HCT116 (cell line): ENCODE data around the gene GP1BA. TPM values are rescaled to one million over a fixed set of nuclear protein-coding genes. Genes with fewer than 3 reads are reported as not detected.

Experiments used
- ATAC-seq: fragments of 200-7000 bp; cut with Tn5 transposase; 2 replicates; pipeline ENCODE4 v1.9.1; 2020; ENCODE audit warnings: mild to moderate bottlenecking, moderate library complexity
- BruUV-seq: library from RNA; stranded (reverse); fragments of 400-500 nt; replicated peaks from 2 replicates; lab custom pipeline; 2021; lab: Mats Ljungman, UMichigan
- CTCF ChIA-PET: fragments of 300-600 bp; sonication (Branson Sonifier 250); formaldehyde crosslinking; loops from one replicate; lab custom pipeline; 2021; ENCODE audit warnings: antibody characterized with exemption; lab: Charles Lee
- POLR2A ChIA-PET: fragments of 300-600, 350-600 bp; sonication (Branson Sonifier 250); formaldehyde crosslinking; loops from one replicate; lab custom pipeline; 2021; ENCODE audit warnings: antibody characterized with exemption; lab: Charles Lee
- RAD21 ChIA-PET, 2 experiments: fragments of 300-600 bp; sonication (Branson Sonifier 250); formaldehyde crosslinking; loops; one replicate each; lab custom pipeline; 2023; ENCODE audit warnings: low total read pairs in 2 of 2; ENCODE audit not compliant: uncharacterized antibody in 2 of 2, unreplicated experiment in 2 of 2, low non-redundant PET in 1 of 2; lab: Charles Lee
- DNase-seq: peaks from one replicate; pipeline ENCODE4 v3.0.0-alpha.2; 2010; ENCODE audit warnings: low read depth, low spot score
- H2AFZ ChIP-seq: fragments of 200-600 bp; shearing (Covaris generic), sonication (generic); 2 replicates; pipeline ENCODE4 v1.6.1; 2017; ENCODE audit warnings: low read depth, mixed run types, mixed read lengths, antibody characterized with exemption, low read length; ENCODE audit not compliant: poor library complexity, severe bottlenecking
- H3K27ac ChIP-seq: 2 replicates; pipeline ENCODE4 v1.5.1; 2012; ENCODE audit warnings: low read depth, low read length
- H3K27me3 ChIP-seq: fragments of 200-600 bp; sonication (generic); 2 replicates; pipeline ENCODE4 v1.6.1; 2016; ENCODE audit warnings: mixed run types, low read length, mixed read lengths; ENCODE audit not compliant: insufficient read depth
- H3K36me3 ChIP-seq, 2 experiments: fragments of 200-500 bp in 1 of 2; fragments of 200-600 bp in 1 of 2; sonication (Bioruptor generic) in 1 of 2; sonication (generic) in 1 of 2; 2 replicates each; pipeline versions ENCODE4 v1.5.1 to v1.6.1; 2014 to 2016; ENCODE audit warnings: low read length in 2 of 2, inconsistent platforms in 1 of 2, mixed read lengths in 1 of 2, mixed run types in 1 of 2; ENCODE audit not compliant: insufficient read depth in 2 of 2, control insufficient read depth in 1 of 2
- H3K4me1 ChIP-seq, 2 experiments: fragments of 200-600 bp in 1 of 2; sonication (generic) in 1 of 2; 2 replicates each; pipeline versions ENCODE4 v1.5.1 to v1.6.1; 2012 to 2017; ENCODE audit warnings: low read length in 2 of 2, inconsistent platforms in 1 of 2, mild to moderate bottlenecking in 1 of 2, mixed read lengths in 1 of 2, mixed run types in 1 of 2, moderate library complexity in 1 of 2; ENCODE audit not compliant: insufficient read depth in 2 of 2, control insufficient read depth in 1 of 2
- H3K4me2 ChIP-seq: fragments of 200-600 bp; sonication (generic); 2 replicates; pipeline ENCODE4 v1.6.1; 2017; ENCODE audit warnings: mixed run types, low read length, mixed read lengths
- H3K4me3 ChIP-seq, 2 experiments: fragments of 200-600 bp in 1 of 2; sonication (generic) in 1 of 2; replicated peaks in 1 of 2; 2 replicates each; pipeline ENCODE4 v1.5.1; 2011 to 2016; ENCODE audit warnings: low read length in 2 of 2, control low read depth in 1 of 2, low read depth in 1 of 2, mild to moderate bottlenecking in 1 of 2, mixed read lengths in 1 of 2, mixed run types in 1 of 2
- H3K79me2 ChIP-seq: fragments of 200-600 bp; sonication (generic); 2 replicates; pipeline ENCODE4 v1.6.1; 2017; ENCODE audit warnings: mild to moderate bottlenecking, mixed run types, low read length, moderate library complexity, mixed read lengths; ENCODE audit not compliant: insufficient read depth
- H3K9ac ChIP-seq: fragments of 200-600 bp; sonication (generic); 2 replicates; pipeline ENCODE4 v1.6.1; 2016; ENCODE audit warnings: low read length, mixed read lengths
- H3K9me2 ChIP-seq: fragments of 200-600 bp; sonication (generic), shearing (Covaris generic); 2 replicates; pipeline ENCODE4 v1.6.1; 2017; ENCODE audit warnings: mixed run types, mild to moderate bottlenecking, moderate library complexity; ENCODE audit not compliant: insufficient read depth
- H3K9me3 ChIP-seq, 2 experiments: fragments of 200-500 bp in 1 of 2; fragments of 200-600 bp in 1 of 2; sonication (Bioruptor generic) in 1 of 2; sonication (generic) in 1 of 2; 2 replicates each; pipeline ENCODE4 v1.6.1; 2014 to 2017; ENCODE audit warnings: low read length in 2 of 2, mixed read lengths in 2 of 2, inconsistent platforms in 1 of 2, low read depth in 1 of 2, mild to moderate bottlenecking in 1 of 2, mixed run types in 1 of 2, moderate library complexity in 1 of 2; ENCODE audit not compliant: control insufficient read depth in 1 of 2, insufficient read depth in 1 of 2
- H4K20me1 ChIP-seq: fragments of 200-600 bp; sonication (generic), shearing (Covaris generic); 2 replicates; pipeline ENCODE4 v1.6.1; 2017; ENCODE audit warnings: mixed run types, mild to moderate bottlenecking, moderate library complexity; ENCODE audit not compliant: insufficient read depth
- CBX3 ChIP-seq: IDR thresholded peaks from 2 replicates; pipeline ENCODE4 v1.6.1; 2012; ENCODE audit warnings: low read depth
- CEBPB ChIP-seq: IDR thresholded peaks from 2 replicates; pipeline ENCODE4 v1.6.1; 2012; ENCODE audit warnings: low read depth
- ELF1 ChIP-seq: IDR thresholded peaks from 2 replicates; pipeline ENCODE4 v1.6.1; 2012; ENCODE audit warnings: low read depth, borderline replicate concordance
- EZH2 ChIP-seq: fragments of 200-600 bp; sonication (generic); IDR thresholded peaks from 2 replicates; pipeline ENCODE4 v1.6.1; 2017; ENCODE audit warnings: antibody characterized with exemption, mixed run types
- FOSL1 ChIP-seq: IDR thresholded peaks from 2 replicates; pipeline ENCODE4 v1.6.1; 2012; ENCODE audit warnings: low read depth
- JUND ChIP-seq: IDR thresholded peaks from 2 replicates; pipeline ENCODE4 v1.6.1; 2012
- MAX ChIP-seq: IDR thresholded peaks from 2 replicates; pipeline ENCODE4 v1.6.1; 2012
- POLR2A ChIP-seq: IDR thresholded peaks from 2 replicates; pipeline ENCODE4 v1.7.0; 2011; ENCODE audit warnings: borderline replicate concordance; ENCODE audit not compliant: insufficient read depth, insufficient read length; ENCODE audit errors: extremely low read depth
- POLR2AphosphoS5 ChIP-seq: IDR thresholded peaks from 2 replicates; pipeline ENCODE4 v1.6.1; 2011; ENCODE audit warnings: mild to moderate bottlenecking, low read depth, low read length, moderate library complexity
- RAD21 ChIP-seq: IDR thresholded peaks from 2 replicates; pipeline ENCODE4 v1.6.1; 2012; ENCODE audit warnings: low read depth, mild to moderate bottlenecking
- SIN3A ChIP-seq: IDR thresholded peaks from 2 replicates; pipeline ENCODE4 v1.6.1; 2012; ENCODE audit warnings: low read depth
- SP1 ChIP-seq: IDR thresholded peaks from 2 replicates; pipeline ENCODE4 v1.6.1; 2012; ENCODE audit warnings: low read depth
- SRF ChIP-seq: IDR thresholded peaks from 2 replicates; pipeline ENCODE4 v1.6.1; 2012; ENCODE audit warnings: low read depth
- TCF7L2 ChIP-seq: IDR thresholded peaks from 2 replicates; pipeline ENCODE4 v1.7.0; 2011; ENCODE audit warnings: borderline replicate concordance, inconsistent platforms; ENCODE audit not compliant: insufficient read depth, insufficient read length; ENCODE audit errors: extremely low read depth
- YY1 ChIP-seq: IDR thresholded peaks from 2 replicates; pipeline ENCODE4 v1.6.1; 2011; ENCODE audit warnings: low read length, low read depth, moderate library complexity, mild to moderate bottlenecking; ENCODE audit not compliant: insufficient replicate concordance; ENCODE audit errors: extremely low read depth
- ZFX ChIP-seq: fragments of 450-650 bp; IDR thresholded peaks from 2 replicates; pipeline ENCODE4 v1.6.1; 2017
- intact Hi-C: fragments of 100-400 bp; cut with micrococcal nuclease; formaldehyde crosslinking; loops from 2 replicates; pipeline ENCODE4 v1.10.0; 2022
- total RNA-seq: library from RNA; stranded (reverse); gene quantifications from one replicate; pipeline ENCODE4 v1.2.1, GENCODE V29; 2021; ENCODE audit not compliant: unreplicated experiment
- TF ChIP-seq, protein P1 (sequence below): IDR thresholded peaks from 2 replicates; pipeline ENCODE4 v1.6.1; 2011; ENCODE audit warnings: mild to moderate bottlenecking, low read length, moderate library complexity; ENCODE audit not compliant: insufficient replicate concordance; ENCODE audit errors: extremely low read depth
- TF ChIP-seq, protein P2 (sequence below), 3 experiments: fragments of 200-600 bp in 1 of 3; sonication (generic) in 1 of 3; IDR thresholded peaks in 2 of 3; conservative IDR thresholded peaks in 1 of 3; 2 replicates each; pipeline ENCODE4 v1.5.1; 2012 to 2017; ENCODE audit warnings: low read depth in 2 of 3, low read length in 2 of 3, antibody characterized with exemption in 1 of 3, borderline replicate concordance in 1 of 3, control low read depth in 1 of 3, mild to moderate bottlenecking in 1 of 3, mixed read lengths in 1 of 3, mixed run types in 1 of 3, moderate library complexity in 1 of 3; ENCODE audit not compliant: insufficient read depth in 1 of 3
- TF ChIP-seq, protein P3 (sequence below): IDR thresholded peaks from 2 replicates; pipeline ENCODE4 v1.6.1; 2012

The GP1BA gene
- total RNA-seq, 1 experiment from 2014 or later: not detected

DNA sequence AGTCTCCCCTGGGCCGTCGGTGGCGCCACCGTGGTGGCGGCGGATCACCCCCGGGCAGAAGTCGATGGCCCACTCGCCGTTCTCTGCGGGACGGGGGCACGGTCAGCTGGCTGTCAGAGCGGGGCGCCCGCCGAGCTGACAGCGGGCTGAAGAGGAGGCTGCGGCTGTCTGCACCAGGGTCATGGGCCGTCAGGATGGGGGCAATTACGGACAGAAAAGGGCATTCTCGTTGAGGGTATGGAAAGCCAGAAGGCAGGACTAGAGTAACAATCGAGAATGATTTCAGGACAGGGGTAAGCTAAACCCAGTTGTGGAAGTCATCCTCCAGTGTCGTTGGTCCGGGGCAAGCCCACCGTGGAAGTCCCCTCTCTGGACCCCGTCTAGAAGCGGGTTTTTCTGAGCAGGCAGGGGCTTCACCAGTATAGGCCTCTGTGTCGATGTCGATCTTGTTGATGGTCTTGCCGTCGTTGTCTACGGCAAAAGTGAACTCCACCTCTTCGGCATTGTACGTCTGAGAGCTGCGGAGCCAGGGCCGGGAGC is 30.9 kb upstream of the GP1BA start:
- intact Hi-C loops: no loop called here

More for the DNA sequence above, 30.9 kb upstream of the GP1BA start:
- ATAC-seq (no peak), DNase-seq (no peak)
- no peaks in the 10 kb centered on the region for H3K79me2 ChIP-seq
- no peaks in the 10 kb centered on the region for H4K20me1 ChIP-seq
- H3K4me3 ChIP-seq: no peak overlapping the region
- no peaks in the 10 kb centered on the region for H3K9me2 ChIP-seq
- peaks cover 10 to 14% of the 10 kb centered on the region in 2 experiments for H3K4me1 ChIP-seq
- POLR2A ChIA-PET: no interaction called here
- no peak overlapping the region for H3K27ac ChIP-seq
- no peak overlapping the region for H2AFZ ChIP-seq
- no peak overlapping the region for H3K9ac ChIP-seq
- CTCF ChIA-PET: no interaction called here
- RAD21 ChIA-PET: no interaction called here
- H3K36me3 ChIP-seq: peaks cover 0 to 7% of the 10 kb centered on the region in 2 experiments; a peak in 2 of 4 replicates
- TF ChIP-seq RAD21 (no peak), FOSL1 (no peak), ZFX (no peak), YY1 (no peak), SRF (no peak), MAX (no peak), POLR2A (no peak), SIN3A (no peak), EZH2 (no peak), ELF1 (no peak), POLR2AphosphoS5 (no peak), SP1 (no peak), CBX3 (no peak), JUND (no peak), CEBPB (no peak), TCF7L2 (no peak)
- TF ChIP-seq, protein P1, sequence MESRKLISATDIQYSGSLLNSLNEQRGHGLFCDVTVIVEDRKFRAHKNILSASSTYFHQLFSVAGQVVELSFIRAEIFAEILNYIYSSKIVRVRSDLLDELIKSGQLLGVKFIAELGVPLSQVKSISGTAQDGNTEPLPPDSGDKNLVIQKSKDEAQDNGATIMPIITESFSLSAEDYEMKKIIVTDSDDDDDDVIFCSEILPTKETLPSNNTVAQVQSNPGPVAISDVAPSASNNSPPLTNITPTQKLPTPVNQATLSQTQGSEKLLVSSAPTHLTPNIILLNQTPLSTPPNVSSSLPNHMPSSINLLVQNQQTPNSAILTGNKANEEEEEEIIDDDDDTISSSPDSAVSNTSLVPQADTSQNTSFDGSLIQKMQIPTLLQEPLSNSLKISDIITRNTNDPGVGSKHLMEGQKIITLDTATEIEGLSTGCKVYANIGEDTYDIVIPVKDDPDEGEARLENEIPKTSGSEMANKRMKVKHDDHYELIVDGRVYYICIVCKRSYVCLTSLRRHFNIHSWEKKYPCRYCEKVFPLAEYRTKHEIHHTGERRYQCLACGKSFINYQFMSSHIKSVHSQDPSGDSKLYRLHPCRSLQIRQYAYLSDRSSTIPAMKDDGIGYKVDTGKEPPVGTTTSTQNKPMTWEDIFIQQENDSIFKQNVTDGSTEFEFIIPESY: no peak
- TF ChIP-seq, protein P2, sequence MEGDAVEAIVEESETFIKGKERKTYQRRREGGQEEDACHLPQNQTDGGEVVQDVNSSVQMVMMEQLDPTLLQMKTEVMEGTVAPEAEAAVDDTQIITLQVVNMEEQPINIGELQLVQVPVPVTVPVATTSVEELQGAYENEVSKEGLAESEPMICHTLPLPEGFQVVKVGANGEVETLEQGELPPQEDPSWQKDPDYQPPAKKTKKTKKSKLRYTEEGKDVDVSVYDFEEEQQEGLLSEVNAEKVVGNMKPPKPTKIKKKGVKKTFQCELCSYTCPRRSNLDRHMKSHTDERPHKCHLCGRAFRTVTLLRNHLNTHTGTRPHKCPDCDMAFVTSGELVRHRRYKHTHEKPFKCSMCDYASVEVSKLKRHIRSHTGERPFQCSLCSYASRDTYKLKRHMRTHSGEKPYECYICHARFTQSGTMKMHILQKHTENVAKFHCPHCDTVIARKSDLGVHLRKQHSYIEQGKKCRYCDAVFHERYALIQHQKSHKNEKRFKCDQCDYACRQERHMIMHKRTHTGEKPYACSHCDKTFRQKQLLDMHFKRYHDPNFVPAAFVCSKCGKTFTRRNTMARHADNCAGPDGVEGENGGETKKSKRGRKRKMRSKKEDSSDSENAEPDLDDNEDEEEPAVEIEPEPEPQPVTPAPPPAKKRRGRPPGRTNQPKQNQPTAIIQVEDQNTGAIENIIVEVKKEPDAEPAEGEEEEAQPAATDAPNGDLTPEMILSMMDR (IDR thresholded peaks at IDR 0.05 in 2 of 3, conservative IDR thresholded peaks at IDR 0.05 in 1 of 3; ENCODE audit: borderline replicate concordance in 1 of 3, insufficient read depth in 1 of 3, low read depth in 2 of 3, low read length in 2 of 3): no peak
- TF ChIP-seq, protein P3, sequence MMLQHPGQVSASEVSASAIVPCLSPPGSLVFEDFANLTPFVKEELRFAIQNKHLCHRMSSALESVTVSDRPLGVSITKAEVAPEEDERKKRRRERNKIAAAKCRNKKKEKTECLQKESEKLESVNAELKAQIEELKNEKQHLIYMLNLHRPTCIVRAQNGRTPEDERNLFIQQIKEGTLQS: no peak
- H3K4me2 ChIP-seq: no peak overlapping the region
- H3K9me3 ChIP-seq: no peaks in the 10 kb centered on the region
- no peaks in the 10 kb centered on the region for H3K27me3 ChIP-seq
- no TSS peak for BruUV-seq
